Colonic mucosa (tissue), 4 donors: ENCODE measurements around the gene MORN5. TPM values are rescaled to one million over a fixed set of nuclear protein-coding genes. Genes with fewer than 3 reads are reported as not detected.

Experiments
- DNase-seq: peaks from one replicate; pipeline ENCODE4 v3.0.0-alpha.2; 2020
- H3K27ac ChIP-seq: fragments of 200-600 bp; one replicate; pipeline ENCODE4 v1.8.0; 2021
- H3K27me3 ChIP-seq: fragments of 200-600 bp; one replicate; pipeline ENCODE4 v1.8.0; 2021
- H3K36me3 ChIP-seq: fragments of 200-600 bp; one replicate; pipeline ENCODE4 v1.8.0; 2021
- H3K4me1 ChIP-seq: fragments of 200-600 bp; one replicate; pipeline ENCODE4 v1.8.0; 2021; ENCODE audit warnings: mild to moderate bottlenecking
- H3K4me3 ChIP-seq: fragments of 200-600 bp; one replicate; pipeline ENCODE4 v1.8.0; 2021
- H3K9ac ChIP-seq, 2 donors: one replicate each; pipeline ENCODE4 v1.7.0; 2013; ENCODE audit warnings: control low read depth in 2 of 2, low read depth in 2 of 2, low read length in 2 of 2
- H3K9me3 ChIP-seq: fragments of 200-600 bp; one replicate; pipeline ENCODE4 v1.8.0; 2021
- CTCF ChIP-seq: fragments of 200-600 bp; IDR thresholded peaks from one replicate; pipeline ENCODE4 v1.8.0; 2022; ENCODE audit warnings: antibody characterized with exemption, mild to moderate bottlenecking
- intact Hi-C: fragments of 100-400 bp; cut with DNase I; formaldehyde crosslinking; loops from one replicate; pipeline ENCODE4 v1.14.1; 2022
- total RNA-seq, 2 donors: library from RNA; stranded (reverse); fragmentation: NEBNext Ultra II Directional in 1 of 2; extraction: Animal tissue kit (Norgen Biotek cat#: 25700) in 1 of 2; gene quantifications; one replicate each; pipeline ENCODE4 v1.2.1, GENCODE V29; 2021
- donor health status: healthy.
- donor health status: DM: no; HTN: no; CAD: no.
- donor health status: DM: no; HTN: no; CAD: no.

MORN5 gene
- total RNA-seq, 2 donors from 2014 or later = 7.0 TPM; not detected in 1

GRCh38 chr9:122132539-122132938, 27.2 kb upstream of the MORN5 start:
- no peak overlapping the region for H3K4me3 ChIP-seq
- H3K9ac ChIP-seq = no peak overlapping the region
- no peak for DNase-seq
- no peaks in the 10 kb centered on the region for H3K9me3 ChIP-seq
- no peaks in the 10 kb centered on the region for H3K36me3 ChIP-seq
- TF ChIP-seq CTCF = no peak
- H3K27ac ChIP-seq = no peak overlapping the region
- H3K27me3 ChIP-seq = peaks cover under 1% of the 10 kb centered on the region
- intact Hi-C loops = no loop called here
- H3K4me1 ChIP-seq = no peaks in the 10 kb centered on the region

GRCh38 chr9:122133263-122133983, 26.3 kb upstream of the MORN5 start:
- no peak for DNase-seq
- Histone ChIP-seq H3K4me1 (no peaks in the 10 kb centered on the region), H3K9ac (no peak overlapping the region), H3K36me3 (no peaks in the 10 kb centered on the region), H3K27me3 (no peaks in the 10 kb centered on the region), H3K4me3 (no peak overlapping the region), H3K27ac (no peak overlapping the region), H3K9me3 (no peaks in the 10 kb centered on the region)
- no peak for TF ChIP-seq CTCF
- intact Hi-C loops = no loop called here

- intact Hi-C loops = no loop called here
- no peaks in the 10 kb centered on the region for H3K27me3 ChIP-seq
- H3K9ac ChIP-seq = no peak overlapping the region
- no peak overlapping the region for H3K4me3 ChIP-seq
- no peak for DNase-seq
- no peak overlapping the region for H3K27ac ChIP-seq
- H3K4me1 ChIP-seq = no peaks in the 10 kb centered on the region
- H3K9me3 ChIP-seq = no peaks in the 10 kb centered on the region
- no peak for TF ChIP-seq CTCF
- H3K36me3 ChIP-seq = no peaks in the 10 kb centered on the region
Observed at GRCh38 chr9:122133984-122134535, 25.6 kb upstream of the MORN5 start.

- Histone ChIP-seq H3K36me3 (no peaks in the 10 kb centered on the region), H3K27ac (no peak overlapping the region)
- intact Hi-C loops = no loop called here
Observed at GRCh38 chr9:122134822-122135528, 24.7 kb upstream of the MORN5 start.

GRCh38 chr9:122135529-122135859, 24.2 kb upstream of the MORN5 start:
- intact Hi-C loops = no loop called here
- DNase-seq = no peak
- H3K27ac ChIP-seq = no peak overlapping the region
- no peak for TF ChIP-seq CTCF
- no peaks in the 10 kb centered on the region for H3K4me1 ChIP-seq
- no peak overlapping the region for H3K9ac ChIP-seq
- no peaks in the 10 kb centered on the region for H3K9me3 ChIP-seq
- H3K27me3 ChIP-seq = no peaks in the 10 kb centered on the region
- H3K4me3 ChIP-seq = no peak overlapping the region
- H3K36me3 ChIP-seq = no peaks in the 10 kb centered on the region

More at GRCh38 chr9:122134822-122135528, 24.7 kb upstream of the MORN5 start:
- Histone ChIP-seq H3K9me3 (no peaks in the 10 kb centered on the region), H3K4me3 (no peak overlapping the region), H3K27me3 (no peaks in the 10 kb centered on the region), H3K4me1 (no peaks in the 10 kb centered on the region), H3K9ac (no peak overlapping the region)
- DNase-seq = no peak
- no peak for TF ChIP-seq CTCF
